NK-92 (cell line): ENCODE results near the gene CUX1.

Experiments
- DNase-seq: peaks from one replicate; lab custom pipeline; 2025; ENCODE audit not compliant: unreplicated experiment; lab: John Stamatoyannopoulos, UW

Gene CUX1

DNA sequence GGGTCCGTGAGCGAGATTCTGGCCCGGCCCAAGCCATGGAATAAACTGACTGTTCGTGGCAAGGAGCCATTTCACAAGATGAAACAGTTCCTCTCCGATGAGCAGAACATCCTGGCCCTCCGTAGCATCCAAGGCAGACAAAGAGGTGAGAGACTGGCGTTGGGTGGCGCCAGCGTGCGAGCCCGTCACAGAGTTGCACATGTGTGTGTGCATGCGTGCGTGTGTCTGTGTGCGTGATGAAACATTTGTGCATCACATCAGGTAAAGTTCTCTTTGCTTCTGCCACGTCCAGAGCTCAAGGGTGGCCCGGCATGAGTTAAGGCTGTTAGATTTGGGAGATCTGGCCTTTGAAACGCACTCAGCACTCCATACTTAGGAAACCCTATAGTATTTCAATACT is 379.7 kb downstream of the CUX1 start:
- DNase-seq: no peak

DNA sequence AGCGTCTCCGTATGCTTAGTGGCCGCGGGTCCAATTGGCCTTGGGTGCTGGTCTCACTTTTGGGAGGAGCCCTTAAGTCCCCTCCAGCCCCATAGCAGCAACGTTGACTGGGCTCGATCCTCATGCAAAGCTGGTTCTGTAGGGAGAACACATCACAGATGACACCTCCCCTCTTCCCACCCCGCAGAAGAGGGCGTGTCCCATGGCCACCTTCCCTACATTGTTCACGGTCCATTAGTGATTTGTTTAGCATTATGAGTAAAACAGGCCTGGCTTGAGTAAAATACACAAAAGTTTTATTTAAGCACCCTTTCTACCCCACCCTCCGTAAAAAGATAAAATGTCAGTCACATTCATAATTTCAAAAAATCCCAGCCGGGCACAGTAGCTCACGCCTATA is 380.2 kb downstream of the CUX1 start:
- no peak for DNase-seq

DNA sequence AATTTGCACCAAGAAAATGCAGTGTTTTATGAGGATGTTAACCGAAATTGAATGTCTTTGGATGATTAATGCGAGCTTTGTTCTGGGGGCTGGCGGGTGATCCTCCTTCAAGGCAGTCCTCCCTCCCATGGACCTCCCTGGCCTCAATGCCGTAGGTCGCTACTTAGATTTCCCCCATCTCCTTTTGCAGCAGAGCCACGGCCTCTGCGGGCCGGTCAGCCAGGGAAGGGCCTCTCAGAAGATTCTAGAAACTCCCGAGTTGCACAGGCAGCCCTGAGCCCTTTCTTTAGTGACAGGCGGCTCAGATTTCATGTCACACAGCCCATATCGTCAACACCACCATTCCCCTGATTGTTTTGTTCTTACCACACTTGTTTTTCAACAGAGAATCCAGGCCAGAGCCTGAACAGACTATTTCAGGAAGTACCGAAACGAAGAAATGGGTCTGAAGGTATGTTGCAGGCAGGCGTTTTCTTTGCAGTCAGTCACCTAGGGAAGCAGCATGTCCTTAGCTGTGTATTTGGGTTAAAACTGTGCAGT is 381.1 kb downstream of the CUX1 start:
- no peak for DNase-seq

DNA sequence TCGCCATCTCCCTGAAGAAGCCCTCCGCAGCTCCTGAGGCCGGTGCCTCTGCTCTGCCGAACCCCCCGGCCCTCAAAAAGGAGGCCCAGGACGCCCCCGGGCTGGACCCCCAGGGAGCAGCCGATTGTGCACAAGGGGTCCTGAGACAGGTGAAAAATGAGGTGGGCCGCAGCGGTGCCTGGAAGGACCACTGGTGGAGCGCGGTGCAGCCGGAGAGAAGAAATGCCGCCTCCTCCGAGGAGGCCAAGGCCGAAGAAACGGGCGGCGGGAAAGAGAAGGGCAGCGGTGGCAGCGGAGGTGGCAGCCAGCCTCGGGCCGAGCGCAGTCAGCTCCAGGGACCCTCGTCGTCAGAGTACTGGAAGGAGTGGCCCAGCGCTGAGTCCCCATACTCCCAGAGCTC is 384.1 kb downstream of the CUX1 start:
- DNase-seq: no peak

DNA sequence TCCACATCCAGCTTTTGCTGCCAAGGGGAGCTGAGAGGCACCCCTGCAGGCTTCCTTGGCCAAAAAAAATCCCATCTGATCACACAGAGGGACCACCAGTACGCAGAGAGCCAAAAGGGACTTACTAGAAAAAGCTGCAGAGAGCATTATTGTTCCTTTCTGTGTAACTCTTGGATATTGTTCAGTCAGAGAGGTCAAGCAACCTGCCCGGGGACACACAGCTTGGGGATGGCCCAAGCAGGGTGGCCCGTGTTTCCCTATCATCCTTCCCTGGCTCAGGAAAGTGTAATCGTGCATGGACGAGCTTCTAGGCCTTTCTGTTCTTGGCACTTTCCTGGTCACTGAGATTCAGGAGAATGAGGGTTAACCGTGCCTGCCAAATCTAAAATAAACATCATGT is 385.1 kb downstream of the CUX1 start:
- DNase-seq: no peak

DNA sequence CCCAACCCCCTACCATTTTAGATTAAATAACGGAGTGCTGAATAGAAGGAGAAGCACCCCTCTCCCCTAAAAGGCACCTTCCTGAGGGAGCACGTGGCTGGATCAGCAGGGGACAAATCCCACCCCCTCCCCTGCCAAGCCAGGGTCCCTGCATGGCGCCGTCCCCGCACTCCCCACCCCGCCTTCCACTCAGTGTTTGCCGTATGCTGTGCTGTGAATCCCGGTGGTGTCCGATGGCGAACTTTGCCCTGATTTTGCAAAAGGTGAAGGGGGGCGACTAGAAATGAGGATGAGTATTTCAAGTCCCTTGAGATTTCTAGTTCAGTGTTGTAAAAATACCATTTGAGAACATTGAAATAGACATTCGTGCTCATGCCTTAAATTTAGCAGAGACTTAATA is 385.8 kb downstream of the CUX1 start:
- no peak for DNase-seq

DNA sequence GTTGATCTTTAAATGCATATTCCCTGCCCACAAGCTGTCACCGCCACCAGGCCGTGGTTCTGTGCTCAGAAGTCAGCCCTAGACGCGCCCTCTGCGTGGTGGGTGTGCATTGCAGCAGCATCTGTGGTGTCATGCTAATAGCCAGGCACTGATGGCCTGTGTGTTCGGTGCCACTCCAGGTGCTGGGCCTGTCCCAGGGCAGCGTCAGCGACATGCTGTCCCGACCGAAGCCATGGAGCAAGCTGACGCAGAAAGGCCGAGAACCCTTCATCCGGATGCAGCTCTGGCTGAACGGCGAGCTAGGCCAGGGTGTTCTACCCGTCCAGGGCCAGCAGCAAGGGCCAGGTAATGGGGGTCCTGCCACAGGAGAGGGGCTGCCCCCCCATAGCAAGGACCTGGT is 386.8 kb downstream of the CUX1 start:
- DNase-seq: no peak

DNA sequence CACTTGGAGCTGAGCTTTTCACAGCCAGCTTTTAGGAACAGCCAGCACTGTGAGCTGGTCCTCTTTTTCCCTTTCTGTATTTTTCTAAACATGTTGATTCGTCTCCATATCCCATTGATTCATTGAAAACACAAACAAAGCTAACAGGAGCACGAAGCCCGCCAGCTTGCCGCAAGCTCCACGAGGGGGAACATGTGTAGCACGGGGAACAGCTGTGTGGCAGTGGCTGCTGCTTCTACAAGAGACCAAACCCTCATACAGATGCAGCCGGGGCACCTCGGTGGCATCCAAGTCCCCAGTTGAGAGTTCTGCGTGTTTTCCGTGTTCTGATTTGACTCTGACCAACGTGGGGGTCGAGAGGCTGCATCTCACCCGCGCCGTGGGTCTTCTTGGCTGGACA is 388.5 kb downstream of the CUX1 start:
- no peak for DNase-seq

DNA sequence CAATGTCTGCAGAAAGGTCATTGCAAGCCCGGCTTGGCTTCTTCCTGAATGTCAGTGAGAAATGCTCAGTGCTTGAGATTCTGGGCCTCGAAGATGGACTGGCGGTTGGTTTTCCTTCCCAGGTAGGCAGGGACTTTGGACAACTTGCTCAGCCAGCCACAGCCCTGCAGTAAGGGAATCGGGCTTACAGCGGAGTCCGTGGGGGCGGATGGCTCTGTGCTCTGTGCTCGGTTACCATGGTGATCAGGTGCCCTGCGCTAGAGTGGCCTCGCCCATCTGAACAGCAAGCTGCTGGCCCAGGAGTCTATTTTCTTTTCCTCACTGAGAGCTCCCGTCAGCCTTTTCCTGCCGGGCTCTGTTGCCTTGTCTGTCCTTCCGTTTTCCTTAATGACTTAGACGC is 391.4 kb downstream of the CUX1 start:
- DNase-seq: no peak

DNA sequence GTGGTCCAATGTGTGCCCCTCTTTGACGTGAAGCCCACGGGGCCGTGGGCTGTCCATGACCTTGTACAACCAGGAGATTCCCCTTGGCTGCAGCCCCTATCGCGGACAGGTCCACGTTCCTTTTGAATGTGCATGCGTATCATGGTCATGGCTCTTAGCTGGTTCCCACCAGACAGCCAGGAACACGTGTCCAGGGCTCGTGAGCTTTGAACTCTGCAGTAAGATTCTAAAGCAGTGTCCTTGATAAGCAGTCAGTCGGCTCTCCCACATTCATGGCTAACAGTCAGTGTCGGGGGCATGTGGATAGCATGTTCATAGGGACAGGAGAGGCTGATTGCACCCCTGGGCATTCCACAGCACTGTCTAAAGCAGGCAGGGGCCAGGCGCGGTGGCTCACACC is 393.4 kb downstream of the CUX1 start:
- no peak for DNase-seq

DNA sequence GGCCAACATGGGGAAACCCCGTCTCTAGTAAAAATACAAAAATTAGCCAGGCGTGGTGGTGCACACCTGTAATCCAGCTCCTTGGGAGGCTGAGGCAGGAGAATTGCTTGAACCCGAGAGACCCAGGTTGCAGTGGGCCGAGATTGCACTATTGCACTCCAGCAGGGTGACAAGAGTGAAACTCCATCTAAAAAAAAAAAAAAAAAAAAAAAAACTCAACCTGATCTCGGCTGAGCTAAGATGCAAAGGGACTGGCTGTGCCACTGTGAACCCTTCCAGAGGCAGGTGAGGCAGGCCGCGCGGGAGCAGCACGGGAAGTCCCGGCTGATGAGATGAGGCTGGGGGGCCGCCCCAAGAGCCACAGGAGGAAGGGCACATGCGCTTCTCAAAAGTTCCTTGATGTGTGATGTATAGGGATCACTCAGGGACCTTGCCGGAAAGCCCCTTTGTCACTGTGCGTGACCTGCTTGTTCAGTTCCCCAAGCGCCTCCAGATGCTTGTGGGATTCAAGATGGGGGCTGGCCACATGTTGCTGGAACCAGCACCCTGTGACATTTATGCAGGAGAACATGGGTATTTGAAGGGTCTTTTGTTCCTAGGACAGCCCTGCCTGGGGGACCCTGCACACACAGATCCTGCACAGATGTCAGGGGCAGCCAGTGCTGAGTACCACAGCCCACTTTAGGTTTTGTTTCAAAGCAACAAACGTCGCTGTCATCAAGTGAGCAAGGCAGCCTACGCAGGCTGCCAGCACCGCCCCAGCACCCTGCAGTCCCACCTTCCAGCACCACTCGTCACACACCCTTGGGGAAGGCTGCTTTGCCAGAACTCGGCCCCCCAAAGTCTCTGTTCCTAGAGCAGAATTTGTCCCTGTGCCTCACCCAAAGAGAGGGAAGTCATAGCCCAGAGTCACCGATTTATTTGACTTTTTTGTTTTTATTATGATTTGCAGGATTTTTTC is 394.4 kb downstream of the CUX1 start:
- DNase-seq: no peak

DNA sequence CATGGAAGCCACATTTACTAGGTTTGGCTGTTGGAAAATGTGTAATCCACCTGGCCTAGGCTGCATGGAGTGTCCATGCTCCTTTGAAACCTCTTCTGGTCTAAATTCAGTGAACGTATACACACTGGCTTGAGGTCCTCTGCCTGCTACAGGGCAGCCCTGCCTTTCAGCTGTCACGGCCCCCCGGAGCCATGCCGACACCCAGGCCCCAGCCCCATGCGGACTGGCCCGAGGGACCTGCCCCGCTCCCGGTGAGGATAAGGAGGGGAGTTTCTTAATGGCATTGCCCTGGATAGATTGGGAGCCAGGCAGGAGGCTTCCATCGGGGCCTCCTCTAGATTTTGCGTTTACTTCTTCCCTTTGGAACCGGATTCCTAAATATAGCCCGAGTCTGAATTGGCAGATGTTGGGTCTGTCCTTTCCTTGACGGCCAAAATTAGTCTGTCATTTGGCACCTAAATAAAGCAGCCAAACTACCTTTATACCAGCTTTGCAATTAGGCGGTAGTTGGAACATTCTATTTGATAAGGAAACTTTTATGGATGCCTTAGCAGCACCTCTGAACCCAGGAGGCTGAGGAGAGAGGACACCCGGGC is 397.1 kb downstream of the CUX1 start:
- no peak for DNase-seq

DNA sequence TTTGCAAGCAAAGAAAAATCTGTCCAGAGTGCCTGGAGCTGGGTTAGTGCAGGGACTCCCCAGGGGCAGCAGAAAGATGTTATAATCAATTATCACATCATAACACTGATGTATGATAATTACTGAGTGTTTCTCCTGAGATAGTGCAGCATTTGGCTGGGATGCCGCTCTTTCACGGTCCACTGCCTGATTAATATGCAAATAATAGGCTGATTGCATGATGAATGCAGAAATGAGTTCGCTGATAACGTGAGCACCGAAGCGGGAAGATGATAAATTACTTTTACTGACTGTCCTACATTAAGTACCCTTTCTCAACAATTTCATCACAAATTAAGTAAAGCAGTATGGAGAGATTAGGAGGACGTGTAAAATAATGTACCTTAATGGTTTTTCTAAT is 397.8 kb downstream of the CUX1 start:
- DNase-seq: no peak

DNA sequence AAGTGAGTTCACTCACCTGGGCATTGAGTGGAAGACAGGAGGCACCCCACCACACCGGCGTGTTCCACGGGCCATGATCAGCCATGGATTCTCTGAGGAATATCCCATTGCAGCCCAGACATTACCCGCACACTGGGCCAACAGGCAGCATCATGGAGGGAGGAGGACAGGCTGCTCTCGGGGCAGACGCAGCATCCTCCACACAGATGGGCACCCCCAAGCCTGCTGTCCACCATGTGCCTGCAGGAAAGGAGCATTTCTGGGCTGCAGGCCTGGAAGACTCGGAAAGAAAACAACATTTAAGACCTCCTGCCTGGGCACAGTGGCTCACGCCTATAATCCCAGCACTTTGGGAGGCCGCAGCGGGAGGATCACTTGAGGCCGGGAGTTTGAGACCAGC is 398.3 kb downstream of the CUX1 start:
- DNase-seq: no peak

DNA sequence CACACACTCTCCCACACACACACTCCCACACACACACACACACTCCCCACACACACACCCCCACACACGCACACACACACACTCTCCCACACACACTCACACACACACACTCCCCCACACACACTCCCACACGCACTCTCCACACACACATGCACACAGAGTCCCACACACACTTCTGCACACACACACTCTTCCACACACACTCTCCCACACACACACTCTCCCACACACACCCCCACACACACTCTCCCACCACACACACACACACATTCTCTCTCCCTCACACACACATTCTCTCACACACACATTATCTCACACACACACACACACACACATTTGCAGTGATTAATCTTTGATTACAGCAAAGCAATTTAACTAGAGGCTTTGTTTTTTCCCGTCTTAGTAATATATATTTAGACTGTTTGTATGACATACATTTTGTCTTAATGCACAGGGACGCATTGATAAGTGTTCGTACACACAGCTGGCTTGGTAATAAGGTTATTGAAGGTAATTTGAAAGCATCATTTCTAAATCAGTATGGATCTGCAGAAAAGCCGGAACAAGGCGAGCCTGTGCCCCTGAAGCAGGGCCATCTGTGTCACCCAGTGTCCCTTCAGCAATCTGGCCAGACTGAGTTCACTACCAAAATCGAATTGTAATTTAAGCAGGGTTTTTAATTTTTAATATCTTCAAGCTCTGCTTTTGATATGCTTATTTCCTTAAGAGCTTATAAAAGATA is 399.3 kb downstream of the CUX1 start:
- no peak for DNase-seq

DNA sequence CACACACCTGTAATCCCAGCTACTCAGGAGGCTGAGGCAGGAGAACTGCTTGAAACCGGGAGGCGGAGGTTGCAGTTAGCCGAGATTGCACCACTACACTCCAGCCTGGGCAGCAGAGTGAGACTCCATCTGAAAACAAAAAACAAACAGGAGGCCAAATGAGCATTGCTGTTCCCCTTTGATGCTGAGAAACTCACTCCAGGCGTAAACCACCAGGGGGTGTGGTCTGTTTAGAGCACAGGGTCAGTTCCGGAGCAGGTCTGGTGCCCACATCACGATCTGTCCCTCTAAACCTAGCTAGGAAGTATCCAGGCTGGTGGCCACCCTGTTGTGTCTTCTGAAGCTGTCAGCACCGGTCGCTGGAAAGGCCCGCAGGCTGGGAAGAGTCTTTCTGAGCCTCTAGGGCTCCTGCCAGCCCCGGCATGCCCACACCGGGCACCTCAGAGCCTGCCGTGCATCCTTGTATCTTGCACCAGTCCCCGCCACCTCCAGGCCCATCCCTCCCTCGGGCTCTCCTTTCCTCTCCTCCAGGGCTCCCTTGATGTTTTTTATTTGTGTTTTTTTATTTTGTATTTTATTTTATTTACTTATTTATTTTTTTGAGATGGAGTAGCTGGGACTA is 402.9 kb downstream of the CUX1 start:
- DNase-seq: no peak

DNA sequence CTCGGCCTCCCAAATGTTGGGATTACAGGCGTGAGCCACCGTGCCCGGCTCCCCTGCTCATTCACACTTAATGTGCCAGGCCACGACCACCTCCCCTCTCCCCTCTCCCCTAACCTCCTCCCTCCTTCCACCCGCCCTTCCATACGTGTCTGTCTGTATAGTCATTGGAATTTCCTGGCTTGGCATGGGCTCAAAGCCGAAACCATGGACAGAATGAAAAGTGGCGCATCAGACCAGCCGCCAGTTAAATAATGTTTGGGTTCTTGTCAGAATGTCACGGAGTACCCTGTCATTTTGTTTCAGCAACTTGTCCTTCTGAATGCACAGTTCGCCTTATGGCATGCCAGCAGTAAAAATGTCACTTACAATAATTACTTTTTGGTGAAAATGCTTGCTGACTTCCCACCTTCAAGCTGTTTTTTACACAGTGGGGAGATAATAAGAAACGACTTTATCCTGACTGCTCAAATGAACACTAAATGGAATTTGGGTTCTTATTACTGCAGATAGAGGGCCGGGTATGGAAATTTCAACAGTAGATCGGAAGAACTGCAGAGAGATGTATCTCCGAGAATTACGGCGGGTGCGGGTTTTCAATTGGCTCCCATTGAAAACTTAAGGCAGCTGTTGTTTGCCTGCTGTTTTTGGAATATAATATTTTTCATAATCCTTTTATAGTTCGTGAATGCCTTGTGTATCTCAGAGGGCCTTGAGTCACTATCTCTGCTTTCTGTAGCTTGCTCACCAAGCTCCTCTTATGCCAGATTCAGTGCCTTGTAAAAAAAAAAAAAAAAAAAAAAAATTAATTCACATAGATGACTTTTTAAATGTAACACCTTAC is 403.8 kb downstream of the CUX1 start:
- no peak for DNase-seq

DNA sequence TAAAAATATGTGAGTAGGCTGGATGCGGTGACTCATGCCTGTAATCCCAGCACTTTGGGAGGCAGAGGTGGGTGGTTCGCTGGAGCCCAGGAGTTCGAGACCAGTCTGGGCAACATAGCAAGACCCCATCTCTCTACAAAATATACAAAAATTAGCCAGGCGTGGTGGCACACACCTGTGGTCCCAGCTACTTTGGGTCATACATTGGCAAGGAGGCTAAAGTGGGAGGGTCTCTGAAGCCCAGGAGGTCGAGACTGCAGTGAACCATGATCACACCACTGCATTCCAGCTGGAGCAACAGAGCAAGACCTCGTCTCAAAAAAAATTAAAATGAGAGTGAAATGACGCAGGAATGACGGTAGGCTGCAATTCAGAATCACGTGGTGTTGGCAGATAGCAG is 404.5 kb downstream of the CUX1 start:
- no peak for DNase-seq

DNA sequence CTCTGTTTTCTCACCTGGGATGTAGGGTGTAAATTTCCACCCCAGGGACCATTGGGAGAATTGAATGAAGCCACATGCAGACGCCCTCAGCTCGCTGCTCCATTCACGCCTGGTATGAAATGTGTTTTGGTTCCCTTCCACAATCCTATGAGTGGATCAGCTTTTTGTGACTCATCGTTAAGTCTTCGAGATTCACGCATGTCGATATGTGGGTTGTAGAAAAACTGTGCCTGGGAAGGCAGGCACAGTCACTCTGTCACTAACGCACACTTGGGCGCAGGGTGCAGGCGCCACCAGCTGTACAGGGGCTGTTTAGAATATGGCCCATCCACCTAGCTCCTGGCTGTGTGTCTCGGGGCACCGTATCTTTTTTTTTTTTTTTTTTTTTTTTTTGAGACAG is 405.0 kb downstream of the CUX1 start:
- no peak for DNase-seq

DNA sequence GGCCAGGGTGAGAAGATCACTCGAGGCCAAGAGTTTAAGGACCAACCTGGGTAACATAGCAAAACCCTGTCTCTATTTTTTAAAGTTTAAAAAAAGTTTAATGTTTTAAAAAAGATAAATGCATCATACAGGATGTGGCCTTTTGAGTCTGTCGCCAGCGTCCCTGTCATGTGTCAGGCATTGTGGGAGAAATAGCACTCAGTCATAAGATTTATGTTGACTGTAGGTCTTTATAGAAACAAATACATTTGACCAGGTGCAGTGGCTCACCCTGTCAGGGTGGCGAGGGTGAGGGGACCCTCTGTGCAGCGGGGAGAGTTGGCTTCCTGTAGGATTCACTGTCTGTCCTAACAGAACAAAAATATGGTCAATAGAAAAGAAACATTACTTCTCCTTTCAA is 405.8 kb downstream of the CUX1 start:
- DNase-seq: no peak
